ENCODE results near the gene SYVN1.
A peak's percentile ranks its signal among the peaks of the same experiment; 100 is the strongest.
"Not testable (repeated sequence)": the region's sequence is repeated elsewhere in the genome, so short reads cannot be mapped to it uniquely, and the experiment has no call there.

The SYVN1 gene

GRCh38 chr11:65127473-65128181, 6.7 kb downstream of the SYVN1 start:
- DNase-seq (ENCODE audit: low read depth), result no peak

- no peak for DNase-seq (ENCODE audit: low read depth)
These were observed 7.6 kb downstream of the SYVN1 start for GRCh38 chr11:65126624-65127274.

DNA sequence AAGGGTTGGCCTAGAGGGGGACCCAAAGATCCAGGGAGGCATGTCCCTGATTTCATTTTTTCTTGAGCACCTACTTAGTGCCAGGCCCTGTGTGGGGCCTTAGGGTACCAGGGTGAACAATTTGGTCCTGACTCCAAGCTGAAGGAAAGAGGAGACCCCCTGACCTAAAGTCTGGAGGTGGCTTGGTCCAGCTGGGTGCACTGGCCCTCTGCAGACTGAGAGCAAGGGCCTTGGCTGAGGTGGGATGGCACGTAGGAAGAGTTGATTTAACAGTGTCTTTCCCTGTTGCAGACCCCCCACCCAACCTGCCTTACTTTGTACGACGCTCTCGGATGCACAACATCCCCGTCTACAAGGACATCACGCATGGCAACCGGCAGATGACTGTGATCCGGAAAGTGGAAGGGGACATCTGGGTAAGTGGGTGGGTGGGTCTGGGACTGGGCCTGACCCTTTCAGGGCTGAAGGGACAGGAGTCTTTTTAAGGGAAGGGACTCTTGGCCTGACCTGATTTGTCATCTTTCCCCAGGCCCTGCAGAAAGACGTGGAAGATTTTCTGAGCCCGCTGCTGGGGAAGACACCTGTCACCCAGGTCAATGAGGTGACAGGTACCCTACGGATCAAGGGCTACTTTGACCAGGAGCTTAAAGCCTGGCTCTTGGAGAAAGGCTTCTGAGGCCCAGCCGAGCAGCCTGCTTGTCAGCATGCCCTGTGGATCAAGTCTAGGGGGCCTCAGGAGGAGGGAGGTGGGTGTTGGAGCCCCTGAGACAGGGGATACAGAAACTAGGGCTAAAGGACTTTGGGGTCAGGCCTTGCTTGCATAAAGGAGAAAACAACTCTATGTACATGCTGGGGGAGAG, 8.9 kb downstream of the SYVN1 start:
- DNase-seq (ENCODE audit: low read depth), result no peak

DNA sequence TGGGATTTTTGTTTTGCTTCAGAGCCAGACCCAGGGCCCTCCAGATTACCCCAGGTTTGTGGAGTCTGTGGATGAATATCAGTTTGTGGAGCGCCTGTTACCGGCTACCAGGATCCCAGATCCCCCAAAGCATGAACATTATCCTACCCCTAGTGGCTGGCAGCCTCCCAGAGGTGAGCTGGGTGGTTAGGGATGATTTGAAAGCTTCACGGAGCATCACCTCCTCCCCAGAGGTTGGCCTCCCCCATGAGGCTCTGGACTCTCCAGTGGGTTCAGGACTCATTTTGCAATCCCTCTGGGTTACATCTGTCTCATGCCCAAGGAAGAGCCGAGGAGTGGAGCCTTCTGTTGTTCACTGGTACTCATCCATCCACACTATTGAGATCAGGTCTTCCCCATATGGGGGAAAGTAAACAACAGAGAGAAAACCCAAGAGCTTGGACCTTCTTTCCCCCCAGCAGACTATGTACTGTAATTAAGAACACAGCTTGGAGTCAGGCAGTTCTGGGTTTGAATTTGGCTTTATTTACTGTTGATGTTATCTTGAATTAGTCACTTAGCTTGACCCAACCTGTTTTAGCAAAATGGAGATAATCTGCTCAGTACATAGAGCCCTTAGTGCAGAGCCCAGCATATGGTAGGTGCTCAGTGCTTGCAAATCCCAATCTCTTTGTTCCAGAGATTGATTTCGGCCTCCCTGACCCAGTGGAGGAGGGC, 9.7 kb downstream of the SYVN1 start:
- DNase-seq (ENCODE audit: low read depth), result no peak

GRCh38 chr11:65121865-65122696, 12.2 kb downstream of the SYVN1 start, which contains the start of the genes FAU and MRPL49:
Gene FAU (minus strand): TSS chr11:65122134. CDS start chr11:65121813, 321 bp downstream.
Gene MRPL49 (plus strand): TSS chr11:65122321. CDS start chr11:65122347, 26 bp downstream.
- DNase-seq (ENCODE audit: low read depth), result peak; percentile 94

- DNase-seq (ENCODE audit: low read depth), result no peak
These were observed 12.9 kb downstream of the SYVN1 start for GRCh38 chr11:65121447-65121864.

DNA sequence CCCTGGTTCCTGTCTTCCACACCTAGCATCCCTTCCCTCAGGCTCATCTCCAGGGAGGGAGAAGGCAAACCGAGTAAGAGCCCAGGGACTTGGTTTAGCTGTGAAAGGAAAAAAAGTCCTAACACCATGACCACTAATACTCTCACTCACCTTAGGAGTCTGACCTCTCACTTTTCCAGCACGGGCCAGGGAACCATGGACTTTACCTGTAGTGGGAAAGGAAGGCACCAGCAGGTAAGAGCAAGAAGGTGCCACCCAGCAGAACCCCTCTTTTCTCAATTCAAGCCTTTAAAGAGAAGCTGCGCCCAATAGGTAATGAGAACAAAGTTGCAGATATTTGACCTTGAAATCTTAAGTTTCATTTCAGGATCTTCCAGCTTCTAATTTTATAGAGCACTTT, 13.5 kb downstream of the SYVN1 start:
- DNase-seq (ENCODE audit: low read depth), result no peak

DNA sequence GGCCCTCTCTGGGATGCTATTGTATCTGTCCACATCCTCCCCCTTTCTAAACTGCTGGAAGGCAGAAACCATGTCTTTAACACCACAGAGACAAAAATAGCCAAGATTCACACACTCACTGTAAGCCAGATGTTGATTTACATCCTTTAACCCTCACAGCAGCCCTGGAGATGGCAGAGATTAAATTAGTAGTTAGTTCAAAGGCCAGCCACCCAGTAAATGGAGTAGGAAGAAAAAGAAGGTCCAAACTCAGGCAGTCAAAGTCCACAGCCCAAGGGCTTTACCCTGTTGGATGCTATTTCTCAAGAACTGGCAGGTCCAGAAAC, 14.7 kb downstream of the SYVN1 start:
- no peak for DNase-seq (ENCODE audit: low read depth)

GRCh38 chr11:65118891-65119669, 15.2 kb downstream of the SYVN1 start:
- not testable (repeated sequence) for DNase-seq (ENCODE audit: low read depth)

DNA sequence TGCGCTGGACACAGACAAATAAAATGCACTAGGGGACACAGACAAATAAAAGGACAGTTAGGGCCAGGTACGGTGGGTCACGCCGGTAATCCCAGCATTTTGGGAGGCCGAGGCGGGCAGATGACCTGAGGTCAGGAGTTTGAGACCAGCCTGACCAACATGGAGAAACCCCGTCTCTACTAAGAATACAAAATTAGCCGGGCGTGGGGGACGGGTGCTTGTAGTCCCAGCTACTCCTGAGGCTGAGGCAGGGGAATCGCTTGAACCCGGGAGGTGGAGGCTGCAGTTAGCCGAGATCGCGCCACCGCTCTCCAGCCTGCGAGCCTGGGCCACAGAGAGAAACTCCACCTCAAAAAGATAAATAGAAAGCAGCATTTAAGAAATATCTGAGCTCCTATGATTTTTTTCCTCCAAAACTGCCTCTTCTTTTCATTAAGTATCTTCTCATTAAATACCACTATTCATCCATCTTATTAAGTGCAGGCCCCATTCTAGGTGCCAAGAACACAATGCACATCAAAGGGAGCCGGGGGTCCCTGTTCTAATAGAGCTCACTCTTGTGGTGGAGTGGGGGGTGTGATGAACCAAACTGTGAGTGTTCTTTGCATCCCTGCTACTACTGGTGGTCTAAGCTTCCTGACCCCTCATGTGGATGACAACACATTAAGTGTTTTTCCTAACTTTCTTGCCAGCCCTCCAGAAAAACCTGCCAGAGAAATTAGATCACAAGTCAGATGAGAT, 16.1 kb downstream of the SYVN1 start:
- DNase-seq (ENCODE audit: low read depth), result no peak

- DNase-seq (ENCODE audit: low read depth), result peak; percentile 99
These were observed 16.9 kb downstream of the SYVN1 start, which contains the start of gene ZNHIT2 for GRCh38 chr11:65117206-65118096. Gene ZNHIT2 (minus strand): TSS chr11:65117701. CDS start chr11:65117653, 48 bp downstream.

DNA sequence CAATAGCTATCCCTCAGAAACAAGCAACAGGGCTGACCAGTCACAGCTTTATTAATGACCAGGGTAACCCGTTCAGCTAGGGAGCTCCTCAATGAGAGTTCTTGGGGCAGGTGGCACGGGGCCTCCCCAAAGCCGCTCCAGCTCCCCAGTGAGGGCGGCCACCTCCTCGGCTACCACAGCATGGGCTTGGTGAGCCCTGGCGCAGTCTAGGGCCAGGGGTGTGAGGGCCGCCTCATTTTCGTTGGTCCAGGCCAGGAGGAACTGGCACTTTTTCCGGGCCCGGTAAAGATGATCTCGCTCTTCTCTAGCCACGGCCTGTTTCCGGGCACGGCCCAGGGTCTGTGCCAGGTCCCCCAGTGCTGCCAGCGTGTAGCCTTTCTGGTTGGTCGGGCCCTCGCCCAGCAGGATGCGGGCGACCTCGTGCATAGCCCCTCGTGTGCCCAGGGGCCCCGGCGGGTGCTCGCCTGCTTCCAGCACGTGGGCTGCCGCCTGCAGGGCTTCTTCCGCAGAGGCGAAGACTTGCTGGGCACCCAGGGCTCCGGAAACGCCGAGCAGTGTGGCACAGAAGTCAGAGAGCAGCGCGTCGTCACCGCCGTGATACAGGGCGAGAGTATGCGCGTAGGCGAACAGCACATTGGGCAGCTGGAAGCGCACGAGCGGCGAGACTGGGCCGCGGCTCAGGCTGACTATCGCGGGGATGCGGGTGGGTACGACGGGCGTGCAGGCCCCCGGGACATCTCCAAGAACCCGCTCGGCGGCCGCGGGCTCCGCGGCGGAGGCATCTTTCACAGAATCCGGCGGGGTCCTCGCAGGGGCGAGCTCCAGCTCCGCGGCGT, 17.7 kb downstream of the SYVN1 start:
- no peak for DNase-seq (ENCODE audit: low read depth)

DNA sequence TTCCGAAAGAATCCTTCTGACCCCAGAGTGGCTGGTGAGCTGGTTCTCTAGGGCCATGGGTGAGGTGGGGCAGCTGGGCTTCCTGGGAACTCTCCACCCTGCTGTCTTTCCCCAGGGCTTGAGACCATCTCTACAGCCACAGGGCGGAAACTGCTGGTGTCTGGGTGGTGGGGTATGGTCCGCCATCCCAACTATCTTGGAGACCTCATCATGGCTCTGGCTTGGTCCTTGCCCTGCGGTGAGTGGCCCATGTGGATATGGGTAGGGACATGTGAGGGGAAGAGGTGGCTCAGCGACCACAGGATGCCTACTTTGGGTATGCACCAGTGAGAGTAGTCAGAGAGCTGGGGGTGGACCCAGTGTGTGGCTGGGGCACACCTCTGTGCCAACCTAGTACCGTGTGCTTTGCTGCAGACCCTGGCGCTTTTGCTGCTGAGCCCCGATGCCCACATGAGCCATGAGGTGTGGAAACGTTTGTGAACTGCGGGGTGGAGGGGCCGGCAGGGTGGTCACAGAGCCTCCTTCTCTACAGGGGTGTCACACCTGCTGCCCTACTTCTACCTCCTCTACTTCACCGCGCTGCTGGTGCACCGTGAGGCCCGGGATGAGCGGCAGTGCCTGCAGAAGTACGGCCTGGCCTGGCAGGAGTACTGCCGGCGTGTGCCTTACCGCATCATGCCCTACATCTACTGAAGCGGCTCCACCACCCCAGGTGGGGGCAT, 18.8 kb downstream of the SYVN1 start:
- DNase-seq (ENCODE audit: low read depth), result no peak

- DNase-seq (ENCODE audit: low read depth), result no peak
These were observed 19.7 kb downstream of the SYVN1 start for GRCh38 chr11:65114538-65115171.

GRCh38 chr11:65113839-65114238, 20.5 kb downstream of the SYVN1 start:
- DNase-seq (ENCODE audit: low read depth), result no peak

GRCh38 chr11:65113361-65113756, 21.0 kb downstream of the SYVN1 start:
- DNase-seq (ENCODE audit: low read depth), result no peak
